Measurements from ENCODE around the gene ARSA.

Gene ARSA

GRCh38 chr22:50675553-50676179 lies 47.7 kb upstream of the ARSA start (continued):
- TF ChIP-seq ZNF624 (tag by site-specific recombination; IDR thresholded peaks at IDR 0.05): no peak
- no peak for TF ChIP-seq KLF17 (tag by site-specific recombination; IDR thresholded peaks at IDR 0.05)
- no peak for TF ChIP-seq ZNF112 (tag by site-specific recombination; IDR thresholded peaks at IDR 0.05)
- TF ChIP-seq ZNF19 (tag by site-specific recombination; IDR thresholded peaks at IDR 0.05; ENCODE audit: low read depth): no peak
- no peak for TF ChIP-seq ZNF580 (tag by site-specific recombination; IDR thresholded peaks at IDR 0.05)
- TF ChIP-seq ZNF426 (tag by site-specific recombination; IDR thresholded peaks at IDR 0.05): no peak
- no peak for TF ChIP-seq ZNF654 (tag by site-specific recombination; IDR thresholded peaks at IDR 0.05; ENCODE audit: low read depth)
- TF ChIP-seq PRDM10 (tag by site-specific recombination; IDR thresholded peaks at IDR 0.05): no peak
- no peak for TF ChIP-seq ZNF830 (tag by site-specific recombination; IDR thresholded peaks at IDR 0.05; ENCODE audit: low read depth)
- TF ChIP-seq TRIM28 (IDR thresholded peaks at IDR 0.05; ENCODE audit: borderline replicate concordance, low read length): no peak
- no peak for TF ChIP-seq ZSCAN5A (tag by site-specific recombination; IDR thresholded peaks at IDR 0.05)
- no peak for TF ChIP-seq ZNF777 (tag by site-specific recombination; IDR thresholded peaks at IDR 0.05; ENCODE audit: borderline replicate concordance)
- 0 out of 2 replicates have a peak, but pooled peaks have one; percentile 6 for TF ChIP-seq ZNF701 (tag by site-specific recombination; IDR thresholded peaks at IDR 0.05)
- no peak for TF ChIP-seq ZBTB8A (tag by site-specific recombination; IDR thresholded peaks at IDR 0.05)
- TF ChIP-seq ZBTB21 (tag by site-specific recombination; IDR thresholded peaks at IDR 0.05): no peak
- TF ChIP-seq AEBP2 (tag by site-specific recombination; IDR thresholded peaks at IDR 0.05; ENCODE audit: borderline replicate concordance): no peak
- no peak for TF ChIP-seq SALL2 (tag by site-specific recombination; IDR thresholded peaks at IDR 0.05; ENCODE audit: borderline replicate concordance)
- TF ChIP-seq ZNF266 (tag by site-specific recombination; IDR thresholded peaks at IDR 0.05; ENCODE audit: low read depth): no peak
- peak; percentile 29; the same call in 1 of the 2 replicates for TF ChIP-seq ZNF2 (tag by site-specific recombination; IDR thresholded peaks at IDR 0.05)
- TF ChIP-seq ZBTB7A (tag by site-specific recombination; IDR thresholded peaks at IDR 0.05; ENCODE audit: low read depth): peak; percentile 44; the same call in 1 of the 2 replicates
- TF ChIP-seq ZNF560 (tag by site-specific recombination; IDR thresholded peaks at IDR 0.05; ENCODE audit: borderline replicate concordance): no peak
- no peak for TF ChIP-seq ZNF138 (tag by site-specific recombination; IDR thresholded peaks at IDR 0.05; ENCODE audit: borderline replicate concordance)
- no peak for TF ChIP-seq ZNF596 (tag by site-specific recombination; IDR thresholded peaks at IDR 0.05)
- TF ChIP-seq ZNF341 (tag by site-specific recombination; IDR thresholded peaks at IDR 0.05; ENCODE audit: low read depth): no peak
- TF ChIP-seq MYNN (tag by site-specific recombination; IDR thresholded peaks at IDR 0.05; ENCODE audit: borderline replicate concordance): no peak
- no peak for TF ChIP-seq ZNF558 (tag by site-specific recombination; IDR thresholded peaks at IDR 0.05)
- TF ChIP-seq ZNF473 (tag by site-specific recombination; IDR thresholded peaks at IDR 0.05): no peak
- TF ChIP-seq TSHZ1 (tag by site-specific recombination; IDR thresholded peaks at IDR 0.05; ENCODE audit: borderline replicate concordance): no peak
- no peak for TF ChIP-seq ZNF423 (tag by site-specific recombination; IDR thresholded peaks at IDR 0.05)
